Body of pancreas (tissue), 4 donors: Measurements from ENCODE around the gene R3HDM2.

Source experiments
- POLR2A ChIP-seq, 3 donors: fragments of 450-650 bp; IDR thresholded peaks; one replicate each; pipeline ENCODE4 v1.6.1; 2016; ENCODE audit warnings: antibody characterized with exemption in 3 of 3, mild to moderate bottlenecking in 2 of 3
- TF ChIP-seq, protein P1 (sequence below), 7 experiments: fragments of 450-650 bp in 4 of 7; fragments of 200-600 bp in 3 of 7; sonication (generic) in 3 of 7; IDR thresholded peaks; one replicate each; pipeline ENCODE4 v1.5.1; 2016 to 2019; ENCODE audit warnings: antibody characterized with exemption in 7 of 7

DNA sequence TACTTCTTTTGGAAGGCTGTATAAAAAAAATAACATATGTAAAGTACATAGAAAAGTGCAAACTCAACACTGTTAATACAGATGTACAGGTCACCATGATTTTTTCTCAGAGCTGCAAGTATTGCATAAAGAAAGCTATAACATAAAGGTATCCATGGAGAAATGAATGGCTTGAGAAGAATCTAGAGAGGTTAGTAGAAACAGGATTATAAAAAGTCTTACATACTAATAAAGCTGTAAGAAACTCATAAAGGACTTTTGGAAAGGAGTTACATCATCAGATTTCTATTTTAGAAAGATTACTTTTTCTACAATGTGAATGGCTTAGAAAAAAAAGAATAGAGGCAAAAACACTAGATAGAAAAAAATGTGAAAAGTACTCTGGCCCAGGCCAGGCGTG lies 46.4 kb downstream of the R3HDM2 start:
- no peak for TF ChIP-seq POLR2A (IDR thresholded peaks at IDR 0.05)
- TF ChIP-seq, protein P1, sequence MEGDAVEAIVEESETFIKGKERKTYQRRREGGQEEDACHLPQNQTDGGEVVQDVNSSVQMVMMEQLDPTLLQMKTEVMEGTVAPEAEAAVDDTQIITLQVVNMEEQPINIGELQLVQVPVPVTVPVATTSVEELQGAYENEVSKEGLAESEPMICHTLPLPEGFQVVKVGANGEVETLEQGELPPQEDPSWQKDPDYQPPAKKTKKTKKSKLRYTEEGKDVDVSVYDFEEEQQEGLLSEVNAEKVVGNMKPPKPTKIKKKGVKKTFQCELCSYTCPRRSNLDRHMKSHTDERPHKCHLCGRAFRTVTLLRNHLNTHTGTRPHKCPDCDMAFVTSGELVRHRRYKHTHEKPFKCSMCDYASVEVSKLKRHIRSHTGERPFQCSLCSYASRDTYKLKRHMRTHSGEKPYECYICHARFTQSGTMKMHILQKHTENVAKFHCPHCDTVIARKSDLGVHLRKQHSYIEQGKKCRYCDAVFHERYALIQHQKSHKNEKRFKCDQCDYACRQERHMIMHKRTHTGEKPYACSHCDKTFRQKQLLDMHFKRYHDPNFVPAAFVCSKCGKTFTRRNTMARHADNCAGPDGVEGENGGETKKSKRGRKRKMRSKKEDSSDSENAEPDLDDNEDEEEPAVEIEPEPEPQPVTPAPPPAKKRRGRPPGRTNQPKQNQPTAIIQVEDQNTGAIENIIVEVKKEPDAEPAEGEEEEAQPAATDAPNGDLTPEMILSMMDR (IDR thresholded peaks at IDR 0.05), result no peak
